Muscle layer of colon (tissue), 2 donors: ENCODE results near the gene KLHL29.

Experiments used
- H3K27ac ChIP-seq: one replicate; pipeline ENCODE4 v1.7.0; 2013; ENCODE audit warnings: low read depth, mild to moderate bottlenecking, low read length, moderate library complexity
- H3K27me3 ChIP-seq, 2 donors: one replicate each; pipeline ENCODE4 v1.7.0; 2013; ENCODE audit warnings: low read length in 2 of 2, mild to moderate bottlenecking in 2 of 2; ENCODE audit not compliant: insufficient read depth in 2 of 2, control insufficient read depth in 1 of 2
- H3K36me3 ChIP-seq: one replicate; pipeline ENCODE4 v1.7.0; 2013; ENCODE audit warnings: mild to moderate bottlenecking, low read length; ENCODE audit not compliant: insufficient read depth
- H3K4me1 ChIP-seq: one replicate; pipeline ENCODE4 v1.7.0; 2013; ENCODE audit warnings: mild to moderate bottlenecking, low read length; ENCODE audit not compliant: insufficient read depth
- H3K4me3 ChIP-seq, 2 donors: one replicate each; pipeline ENCODE4 v1.7.0; 2013; ENCODE audit warnings: low read length in 2 of 2, low read depth in 1 of 2, mild to moderate bottlenecking in 1 of 2, moderate library complexity in 1 of 2
- H3K9ac ChIP-seq: one replicate; pipeline ENCODE4 v1.7.0; 2013; ENCODE audit warnings: low read length
- H3K9me3 ChIP-seq: one replicate; pipeline ENCODE4 v1.7.0; 2013; ENCODE audit warnings: mild to moderate bottlenecking, low read length
- donor health status: abdominal sarcoma.
- donor health status: Adenocarcinoma of cecum.

KLHL29 gene

DNA sequence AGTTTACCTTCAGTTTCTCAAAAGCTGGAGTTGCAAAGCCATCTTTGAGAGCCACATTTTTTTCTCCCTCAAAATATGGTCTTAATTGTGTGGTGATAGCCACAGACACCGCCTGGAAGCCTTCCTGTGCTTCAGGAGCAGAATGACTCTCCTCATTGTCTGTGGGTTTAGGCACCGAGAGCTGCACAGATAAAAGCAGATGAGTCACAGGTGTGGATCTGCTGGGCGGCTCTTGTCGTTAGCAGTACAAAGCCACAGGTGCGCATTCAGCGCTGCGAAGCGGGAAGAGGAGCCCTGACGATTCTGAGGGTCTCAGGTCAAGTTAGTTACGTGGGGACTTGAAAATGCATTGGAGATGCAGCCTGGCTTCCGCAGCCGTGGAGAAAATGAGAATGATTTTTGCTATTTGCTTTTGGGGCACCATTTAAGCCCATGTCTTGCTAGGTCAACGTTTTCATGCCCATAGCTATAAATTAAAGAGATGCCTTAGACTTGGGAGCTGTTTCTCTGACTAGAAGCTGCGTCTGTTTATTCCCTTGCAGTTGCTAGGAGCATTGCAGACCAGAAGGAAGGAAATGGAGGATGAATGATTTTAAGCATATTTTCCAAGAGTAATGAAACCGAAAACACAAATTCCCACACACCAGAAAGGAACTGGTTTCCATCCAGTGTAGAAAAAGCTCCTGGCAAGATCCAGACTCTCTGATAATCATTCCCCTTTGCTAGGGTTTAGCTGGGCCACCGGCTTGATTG, 51.5 kb downstream of the KLHL29 start:
- peak overlapping the region in 1 of 2 donors; percentile 44 for H3K4me3 ChIP-seq
- peak overlapping the region; percentile 89 for H3K27ac ChIP-seq
- no peaks in the 10 kb centered on the region for H3K27me3 ChIP-seq
- no peaks in the 10 kb centered on the region for H3K36me3 ChIP-seq
- H3K9me3 ChIP-seq = no peaks in the 10 kb centered on the region
- H3K4me1 ChIP-seq = peaks cover 44% of the 10 kb centered on the region
- H3K9ac ChIP-seq = peak overlapping the region; percentile 40

DNA sequence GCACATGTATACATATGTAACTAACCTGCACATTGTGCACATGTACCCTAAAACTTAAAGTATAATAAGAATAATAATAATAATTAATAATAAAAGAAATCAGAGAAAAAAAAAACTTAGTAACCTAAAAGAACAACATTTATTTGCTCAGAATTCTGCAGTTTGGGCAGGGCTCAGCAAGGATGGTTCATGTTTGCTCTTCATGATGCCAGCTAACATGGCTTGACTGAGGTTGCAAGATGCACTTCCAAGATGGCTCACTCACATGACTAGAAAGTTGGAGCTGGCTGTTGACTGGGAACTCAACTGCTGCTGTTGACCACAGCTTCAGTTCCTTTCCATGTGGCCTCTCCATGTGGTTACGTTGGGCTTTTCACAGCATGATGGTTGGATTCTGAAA, 56.4 kb downstream of the KLHL29 start:
- no peak overlapping the region for H3K9ac ChIP-seq
- H3K27ac ChIP-seq = no peak overlapping the region
- H3K9me3 ChIP-seq = no peaks in the 10 kb centered on the region
- no peaks in the 10 kb centered on the region for H3K27me3 ChIP-seq
- peaks cover 11% of the 10 kb centered on the region for H3K4me1 ChIP-seq
- no peaks in the 10 kb centered on the region for H3K36me3 ChIP-seq
- no peak overlapping the region for H3K4me3 ChIP-seq

DNA sequence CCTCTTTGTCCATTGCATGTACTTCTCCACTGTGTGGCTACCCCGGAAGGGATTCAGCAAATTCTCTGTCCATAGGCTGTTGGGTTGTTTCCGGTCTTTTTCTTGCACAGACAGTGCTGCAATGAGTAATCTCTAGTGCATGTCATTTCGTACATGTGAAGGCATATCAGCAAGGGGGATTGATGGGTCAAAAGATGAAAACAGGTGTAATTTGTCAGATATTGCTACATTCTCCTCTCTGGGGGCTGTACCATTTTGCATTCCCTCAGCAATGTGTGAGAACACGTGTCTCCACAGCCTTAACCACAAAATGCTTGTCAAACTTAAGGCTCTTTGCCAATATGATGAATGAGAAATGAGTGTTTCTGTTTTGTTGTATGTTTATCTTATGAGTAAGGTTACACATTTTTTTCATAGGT, 60.5 kb downstream of the KLHL29 start:
- Histone ChIP-seq H3K9me3 (no peaks in the 10 kb centered on the region), H3K4me3 (no peak overlapping the region), H3K36me3 (no peaks in the 10 kb centered on the region), H3K9ac (no peak overlapping the region), H3K27me3 (no peaks in the 10 kb centered on the region), H3K4me1 (peaks cover 6% of the 10 kb centered on the region), H3K27ac (no peak overlapping the region)

DNA sequence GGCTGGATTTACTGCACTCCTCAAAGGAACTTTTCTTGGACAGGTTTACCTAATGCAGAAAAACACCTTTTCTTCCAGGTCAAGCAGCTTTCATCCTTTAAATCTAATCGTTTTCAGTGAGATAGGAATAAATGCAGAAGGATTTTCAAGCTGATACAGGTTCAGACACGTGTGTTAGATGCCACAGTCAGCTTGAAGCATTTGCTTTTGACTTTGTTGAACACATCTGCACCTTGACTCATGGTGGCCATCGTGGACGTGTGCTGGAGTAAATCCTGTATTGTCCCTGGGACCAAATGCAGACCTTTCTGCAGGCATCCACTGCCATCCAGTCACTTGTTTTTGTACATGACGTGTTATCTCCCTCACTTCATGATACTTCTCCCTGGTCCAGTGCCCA, 61.9 kb downstream of the KLHL29 start:
- H3K9me3 ChIP-seq = no peaks in the 10 kb centered on the region
- H3K4me3 ChIP-seq = no peak overlapping the region
- H3K4me1 ChIP-seq = peaks cover 6% of the 10 kb centered on the region
- H3K36me3 ChIP-seq = no peaks in the 10 kb centered on the region
- no peak overlapping the region for H3K27ac ChIP-seq
- no peak overlapping the region for H3K9ac ChIP-seq
- H3K27me3 ChIP-seq = no peaks in the 10 kb centered on the region

DNA sequence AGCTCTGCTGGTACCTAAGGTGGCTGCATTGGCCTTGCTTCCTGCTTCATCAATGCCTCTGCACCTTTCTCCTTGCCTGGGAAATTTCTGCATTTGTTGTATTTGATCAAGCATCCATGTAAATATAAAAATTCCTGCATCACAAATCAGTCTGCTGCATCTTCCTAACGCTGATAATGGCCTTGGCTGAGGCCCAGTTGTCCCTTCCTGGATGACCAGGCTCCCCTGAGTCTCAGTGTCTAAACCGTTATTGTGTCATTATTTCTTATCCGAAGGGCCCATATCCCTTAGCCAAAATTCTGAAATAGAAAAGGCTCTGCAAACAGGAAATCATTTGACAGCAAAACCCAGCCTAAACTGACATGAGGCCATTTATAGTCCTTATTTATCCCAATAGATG, 62.4 kb downstream of the KLHL29 start:
- Histone ChIP-seq H3K27ac (no peak overlapping the region), H3K36me3 (no peaks in the 10 kb centered on the region), H3K9ac (no peak overlapping the region), H3K9me3 (no peaks in the 10 kb centered on the region), H3K27me3 (no peaks in the 10 kb centered on the region), H3K4me1 (peaks cover 9% of the 10 kb centered on the region), H3K4me3 (no peak overlapping the region)

DNA sequence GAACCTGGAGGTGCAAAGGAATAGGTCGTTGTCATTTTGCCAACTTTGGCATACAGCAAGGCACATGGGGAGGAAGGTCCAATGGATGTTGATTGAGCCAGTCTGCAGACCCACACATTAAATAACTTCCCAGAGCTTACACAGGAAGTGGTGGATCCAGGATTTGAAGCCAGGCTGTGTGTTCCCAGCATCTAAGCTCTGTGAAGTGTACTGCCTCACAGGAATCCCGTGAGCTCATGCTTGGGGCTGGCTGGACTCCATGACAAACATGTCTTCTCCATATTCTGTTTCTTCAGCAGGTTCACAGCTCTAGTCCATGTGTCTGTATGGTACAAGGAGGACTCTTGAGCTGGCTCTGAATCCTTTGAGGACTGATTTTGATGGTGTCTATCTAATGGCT, 63.9 kb downstream of the KLHL29 start:
- H3K36me3 ChIP-seq = no peaks in the 10 kb centered on the region
- no peak overlapping the region for H3K4me3 ChIP-seq
- H3K9me3 ChIP-seq = no peaks in the 10 kb centered on the region
- no peaks in the 10 kb centered on the region for H3K27me3 ChIP-seq
- H3K27ac ChIP-seq = no peak overlapping the region
- H3K4me1 ChIP-seq = peaks cover 24% of the 10 kb centered on the region
- H3K9ac ChIP-seq = no peak overlapping the region

DNA sequence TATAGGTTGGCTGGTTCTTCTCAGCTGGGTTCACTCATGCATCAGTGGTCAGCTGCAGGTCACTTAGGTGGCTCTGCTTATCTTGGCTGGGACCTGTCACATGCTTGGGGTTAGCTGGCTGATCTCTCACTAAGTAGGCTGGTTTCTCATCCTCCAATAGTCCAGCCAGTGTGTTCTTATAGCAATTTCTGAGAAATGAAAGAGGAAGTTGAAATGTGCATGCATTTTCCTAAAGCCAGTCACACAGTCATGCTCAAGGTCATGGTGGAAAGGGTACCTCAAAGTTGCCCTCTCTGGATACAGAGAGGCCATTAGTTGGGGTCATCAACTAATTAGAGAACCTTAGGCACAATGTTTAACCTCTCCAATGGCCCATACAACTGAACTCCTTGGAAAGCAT, 64.4 kb downstream of the KLHL29 start:
- H3K4me3 ChIP-seq = no peak overlapping the region
- no peaks in the 10 kb centered on the region for H3K36me3 ChIP-seq
- no peak overlapping the region for H3K27ac ChIP-seq
- H3K9ac ChIP-seq = no peak overlapping the region
- no peaks in the 10 kb centered on the region for H3K27me3 ChIP-seq
- H3K9me3 ChIP-seq = no peaks in the 10 kb centered on the region
- peaks cover 29% of the 10 kb centered on the region for H3K4me1 ChIP-seq

DNA sequence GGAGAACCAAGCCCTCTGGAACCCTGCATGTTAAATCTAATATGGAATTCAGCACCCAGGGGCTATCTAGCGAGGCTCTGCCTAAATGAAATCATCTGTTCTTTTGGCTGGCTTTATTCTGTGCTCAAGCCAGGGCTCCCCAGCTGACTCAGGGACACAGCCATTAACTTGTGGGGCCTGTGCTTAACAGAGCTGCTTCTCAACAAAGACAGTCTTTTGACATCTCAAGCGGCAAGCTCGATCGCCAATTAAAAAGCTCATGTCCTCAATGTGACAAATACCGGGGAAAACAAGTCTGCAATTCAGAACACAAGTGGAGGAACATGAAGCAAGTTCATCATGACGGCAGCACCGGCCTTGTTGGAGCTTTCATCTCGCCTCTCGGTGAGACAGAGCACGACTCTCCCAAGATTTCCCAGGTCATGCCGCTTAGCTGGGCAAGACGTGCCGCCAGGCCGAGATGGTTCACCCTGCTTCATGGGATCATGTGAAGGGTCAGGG, 64.9 kb downstream of the KLHL29 start:
- Histone ChIP-seq H3K4me3 (no peak overlapping the region), H3K4me1 (peaks cover 34% of the 10 kb centered on the region), H3K9me3 (no peaks in the 10 kb centered on the region), H3K27me3 (no peaks in the 10 kb centered on the region), H3K9ac (no peak overlapping the region), H3K36me3 (no peaks in the 10 kb centered on the region), H3K27ac (no peak overlapping the region)

DNA sequence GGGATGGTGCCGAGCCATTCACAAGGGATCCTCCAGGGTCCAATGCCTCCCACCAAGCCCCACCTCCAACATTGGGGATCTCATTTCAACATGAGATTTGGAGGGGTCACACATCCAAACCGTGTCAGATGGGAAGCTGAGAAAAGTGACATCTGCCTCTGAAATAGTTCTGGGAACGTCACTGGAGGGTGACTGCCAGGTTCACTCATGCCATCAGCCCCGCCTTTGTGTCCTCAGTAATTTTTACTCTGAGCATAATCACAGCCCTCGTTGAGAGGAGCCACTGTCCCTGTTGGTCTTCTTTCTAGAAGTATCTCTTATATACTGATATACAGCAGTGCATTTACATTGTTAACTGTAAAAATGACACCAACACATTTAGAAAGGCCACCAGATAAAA, 67.4 kb downstream of the KLHL29 start:
- Histone ChIP-seq H3K27ac (no peak overlapping the region), H3K4me3 (no peak overlapping the region), H3K27me3 (no peaks in the 10 kb centered on the region), H3K9me3 (no peaks in the 10 kb centered on the region), H3K36me3 (no peaks in the 10 kb centered on the region), H3K4me1 (peaks cover 42% of the 10 kb centered on the region), H3K9ac (no peak overlapping the region)

DNA sequence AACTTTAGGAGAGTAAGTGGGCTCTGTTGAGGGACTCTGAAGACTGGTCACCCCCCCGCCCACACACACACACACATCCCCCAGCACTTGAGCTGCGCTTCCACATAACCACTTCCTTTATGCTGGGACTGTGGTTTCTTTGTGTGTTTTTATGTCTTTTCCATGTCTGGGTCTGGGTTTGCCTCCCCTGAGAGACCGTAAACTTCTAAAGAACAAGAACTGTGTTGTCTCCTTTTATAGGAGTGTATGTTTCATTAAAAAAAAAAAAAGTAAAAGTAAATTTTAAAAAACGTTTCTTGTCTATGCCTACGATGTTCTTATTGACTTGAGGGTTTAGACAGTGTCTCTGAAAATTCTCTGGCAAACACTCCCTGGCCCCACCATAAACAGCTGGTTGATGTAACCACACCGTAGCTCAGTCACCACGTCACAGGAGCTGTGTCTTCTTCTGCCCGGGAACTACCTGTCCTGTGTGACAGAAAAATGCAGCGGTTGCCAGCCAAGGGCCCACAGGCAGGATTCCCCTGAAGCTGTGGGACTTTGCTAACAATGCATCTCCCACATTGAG, 68.0 kb downstream of the KLHL29 start:
- peaks cover 42% of the 10 kb centered on the region for H3K4me1 ChIP-seq
- H3K9ac ChIP-seq = no peak overlapping the region
- no peak overlapping the region for H3K4me3 ChIP-seq
- no peaks in the 10 kb centered on the region for H3K27me3 ChIP-seq
- peak overlapping the region; percentile 56 for H3K27ac ChIP-seq
- no peaks in the 10 kb centered on the region for H3K36me3 ChIP-seq
- no peaks in the 10 kb centered on the region for H3K9me3 ChIP-seq

DNA sequence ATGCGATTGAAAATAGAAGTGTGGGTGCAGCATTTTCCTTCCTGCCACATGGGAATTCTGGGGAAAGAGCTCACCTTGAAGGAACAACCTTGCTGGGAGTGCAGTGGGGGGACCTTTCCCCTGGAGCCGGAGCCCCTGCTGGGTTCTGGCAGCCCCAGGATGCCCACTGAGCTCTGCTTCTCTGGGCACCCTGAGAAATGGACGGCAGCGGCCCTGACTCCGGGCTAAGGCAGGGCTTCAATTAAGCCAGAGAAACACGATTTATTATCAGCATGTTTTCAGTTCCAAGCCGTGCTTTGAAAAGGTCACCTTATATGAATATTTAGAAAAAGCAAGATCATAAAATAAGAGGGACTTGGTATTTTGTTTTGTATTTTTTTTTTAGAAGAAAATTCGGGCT, 68.5 kb downstream of the KLHL29 start:
- Histone ChIP-seq H3K27me3 (no peaks in the 10 kb centered on the region), H3K27ac (peak overlapping the region; percentile 56), H3K9me3 (no peaks in the 10 kb centered on the region), H3K36me3 (no peaks in the 10 kb centered on the region), H3K4me1 (peaks cover 42% of the 10 kb centered on the region), H3K4me3 (no peak overlapping the region), H3K9ac (peak overlapping the region; percentile 20)
